HG03135 (cell line): ENCODE data around the gene HLF.

Source experiments
- ATAC-seq: cut with Tn5 transposase; IDR thresholded peaks from one replicate; pipeline ENCODE4 v1.9.1; 2021; ENCODE audit warnings: mild to moderate bottlenecking, moderate library complexity; ENCODE audit not compliant: unreplicated experiment

HLF gene

GRCh38 chr17:55274355-55275255 is 9.8 kb downstream of the HLF start:
- ATAC-seq, result no peak

GRCh38 chr17:55275894-55276804 is 11.4 kb downstream of the HLF start:
- no peak for ATAC-seq

GRCh38 chr17:55278173-55278961 is 13.6 kb downstream of the HLF start:
- ATAC-seq, result no peak

- no peak for ATAC-seq
Measured at GRCh38 chr17:55279203-55279602, 14.4 kb downstream of the HLF start.

- ATAC-seq, result no peak
Measured at GRCh38 chr17:55279788-55280187, 15.0 kb downstream of the HLF start.

GRCh38 chr17:55280212-55280611 is 15.5 kb downstream of the HLF start:
- no peak for ATAC-seq

GRCh38 chr17:55281649-55282378 is 17.1 kb downstream of the HLF start:
- ATAC-seq, result no peak

- no peak for ATAC-seq
Measured at GRCh38 chr17:55282379-55282702, 17.6 kb downstream of the HLF start.

- ATAC-seq, result no peak
Measured at GRCh38 chr17:55282741-55283140, 18.0 kb downstream of the HLF start.

GRCh38 chr17:55283256-55283965 is 18.7 kb downstream of the HLF start:
- ATAC-seq, result no peak

- no peak for ATAC-seq
Measured at GRCh38 chr17:55284001-55284884, 19.5 kb downstream of the HLF start.

- no peak for ATAC-seq
Measured at GRCh38 chr17:55284944-55285339, 20.2 kb downstream of the HLF start.

- no peak for ATAC-seq
Measured at GRCh38 chr17:55285340-55286301, 20.9 kb downstream of the HLF start.

- no peak for ATAC-seq
Measured at GRCh38 chr17:55286681-55287589, 22.2 kb downstream of the HLF start.

GRCh38 chr17:55288356-55289105 is 23.8 kb downstream of the HLF start:
- no peak for ATAC-seq

- no peak for ATAC-seq
Measured at GRCh38 chr17:55289106-55289446, 24.3 kb downstream of the HLF start.
